Activated B cell treated with CpG ODN at 0.5 μM for 24 hours (primary cell): Measurements from ENCODE around the gene NOP56. TPM values are rescaled to one million over a fixed set of nuclear protein-coding genes. Genes with fewer than 3 reads are reported as not detected.

ENCODE experiments used
- ATAC-seq: fragments of 200-7000 bp; cut with Tn5 transposase; one replicate; pipeline ENCODE4 v1.10.0; 2021; ENCODE audit warnings: low read depth, mild to moderate bottlenecking, moderate library complexity
- CTCF ChIA-PET: fragments of 350-600 bp; sonication (Branson Sonifier 250); formaldehyde crosslinking; loops from one replicate; lab custom pipeline; 2021; ENCODE audit warnings: antibody characterized with exemption; lab: Charles Lee
- POLR2A ChIA-PET: fragments of 350-600 bp; sonication (Branson Sonifier 250); formaldehyde crosslinking; loops from one replicate; lab custom pipeline; 2021; ENCODE audit warnings: antibody characterized with exemption; lab: Charles Lee
- DNase-seq: peaks from one replicate; pipeline ENCODE4 v3.0.0; 2022
- H3K27ac Mint-ChIP-seq: one replicate; pipeline ENCODE4 v1.8.0; 2020; ENCODE audit warnings: mixed read lengths
- H3K27me3 Mint-ChIP-seq: one replicate; pipeline ENCODE4 v1.8.0; 2021; ENCODE audit warnings: mixed read lengths
- H3K36me3 Mint-ChIP-seq: one replicate; pipeline ENCODE4 v1.8.0; 2021; ENCODE audit warnings: low read depth, mixed read lengths
- H3K4me1 Mint-ChIP-seq: one replicate; pipeline ENCODE4 v1.8.0; 2021; ENCODE audit warnings: mixed read lengths
- H3K4me3 Mint-ChIP-seq: one replicate; pipeline ENCODE4 v1.8.0; 2020; ENCODE audit warnings: mild to moderate bottlenecking, mixed read lengths
- H3K9me3 Mint-ChIP-seq: one replicate; pipeline ENCODE4 v1.8.0; 2020; ENCODE audit warnings: mixed read lengths
- intact Hi-C: fragments of 100-400 bp; cut with micrococcal nuclease; formaldehyde crosslinking; loops from one replicate; pipeline ENCODE4 v1.15.1; 2024
- total RNA-seq: library from RNA; stranded (reverse); gene quantifications from 2 replicates; pipeline ENCODE4 v1.2.3, GENCODE V29; 2022
- TF ChIP-seq, protein P1 (sequence below): fragments of 200-600 bp; IDR thresholded peaks from one replicate; pipeline ENCODE4 v1.8.0; 2022; ENCODE audit warnings: antibody characterized with exemption, mild to moderate bottlenecking

The NOP56 gene
- total RNA-seq, 1 donor from 2014 or later, result 327 TPM

DNA sequence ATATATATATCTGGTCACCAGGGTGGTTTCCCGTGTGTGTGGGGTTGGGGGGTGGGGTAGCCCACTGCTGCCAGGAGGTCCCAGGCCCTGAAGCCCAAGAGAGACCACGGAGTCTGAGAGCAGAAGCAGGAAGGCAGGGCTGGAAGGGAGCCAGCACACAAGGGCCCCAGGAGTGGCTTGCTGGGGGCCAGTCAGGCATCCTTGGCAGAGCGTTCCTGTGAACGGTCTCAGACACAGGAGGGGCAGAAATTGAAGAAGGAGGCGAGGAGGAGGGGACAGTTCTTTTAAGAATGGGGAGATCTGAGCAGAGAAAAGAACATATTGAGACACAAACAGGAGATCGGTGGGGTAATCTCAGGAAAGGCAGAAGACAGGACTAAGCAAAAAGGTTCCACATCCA, 38.3 kb downstream of the NOP56 start:
- Mint-ChIP-seq H3K4me1 (peaks cover 13% of the 10 kb centered on the region), H3K36me3 (peaks cover 2% of the 10 kb centered on the region), H3K27me3 (peaks cover 60% of the 10 kb centered on the region), H3K27ac (no peak overlapping the region), H3K4me3 (peak overlapping the region; percentile 84), H3K9me3 (no peaks in the 10 kb centered on the region)
- ChIA-PET POLR2A (no interaction called here), CTCF (no interaction called here)
- TF ChIP-seq, protein P1, sequence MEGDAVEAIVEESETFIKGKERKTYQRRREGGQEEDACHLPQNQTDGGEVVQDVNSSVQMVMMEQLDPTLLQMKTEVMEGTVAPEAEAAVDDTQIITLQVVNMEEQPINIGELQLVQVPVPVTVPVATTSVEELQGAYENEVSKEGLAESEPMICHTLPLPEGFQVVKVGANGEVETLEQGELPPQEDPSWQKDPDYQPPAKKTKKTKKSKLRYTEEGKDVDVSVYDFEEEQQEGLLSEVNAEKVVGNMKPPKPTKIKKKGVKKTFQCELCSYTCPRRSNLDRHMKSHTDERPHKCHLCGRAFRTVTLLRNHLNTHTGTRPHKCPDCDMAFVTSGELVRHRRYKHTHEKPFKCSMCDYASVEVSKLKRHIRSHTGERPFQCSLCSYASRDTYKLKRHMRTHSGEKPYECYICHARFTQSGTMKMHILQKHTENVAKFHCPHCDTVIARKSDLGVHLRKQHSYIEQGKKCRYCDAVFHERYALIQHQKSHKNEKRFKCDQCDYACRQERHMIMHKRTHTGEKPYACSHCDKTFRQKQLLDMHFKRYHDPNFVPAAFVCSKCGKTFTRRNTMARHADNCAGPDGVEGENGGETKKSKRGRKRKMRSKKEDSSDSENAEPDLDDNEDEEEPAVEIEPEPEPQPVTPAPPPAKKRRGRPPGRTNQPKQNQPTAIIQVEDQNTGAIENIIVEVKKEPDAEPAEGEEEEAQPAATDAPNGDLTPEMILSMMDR, result no peak
- DNase-seq (no peak), ATAC-seq (no peak)
- intact Hi-C loops, result loop anchor here (5.0 to 10.0 kb wide), 3 partner anchors 38 to 182 kb away; partner anchors contain the start of genes NOP56, PCED1A, PTPRA and VPS16

DNA sequence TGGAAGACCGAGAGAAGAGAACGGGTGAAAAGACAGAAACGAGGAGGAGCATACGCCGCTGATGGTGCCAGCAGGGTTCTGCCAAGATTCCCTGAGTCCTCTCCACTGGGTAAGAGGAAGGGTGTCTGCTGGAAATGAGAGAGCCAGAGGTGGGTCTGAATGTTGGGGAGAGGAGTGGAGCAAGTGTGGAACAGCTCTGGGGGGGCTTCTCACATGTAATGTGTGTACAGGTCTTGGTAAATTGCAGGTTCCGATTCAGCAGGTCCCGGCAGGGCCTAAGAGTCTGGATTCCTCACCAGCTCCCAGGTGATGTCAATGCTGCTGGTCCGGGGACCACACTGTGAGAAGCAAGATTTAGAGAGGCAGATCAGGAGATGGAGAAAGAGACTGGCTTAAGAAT, 38.7 kb downstream of the NOP56 start:
- TF ChIP-seq, protein P1, result no peak
- ATAC-seq (no peak), DNase-seq (no peak)
- POLR2A ChIA-PET, result no interaction called here
- intact Hi-C loops, result loop anchor here (5.0 to 10.0 kb wide), 3 partner anchors 39 to 181 kb away; partner anchors contain the start of genes NOP56, PCED1A, PTPRA and VPS16
- CTCF ChIA-PET, result no interaction called here
- Mint-ChIP-seq H3K27ac (no peak overlapping the region), H3K9me3 (no peaks in the 10 kb centered on the region), H3K4me1 (peaks cover 13% of the 10 kb centered on the region), H3K27me3 (peaks cover 64% of the 10 kb centered on the region), H3K4me3 (peak overlapping the region; percentile 84), H3K36me3 (peaks cover 2% of the 10 kb centered on the region)

DNA sequence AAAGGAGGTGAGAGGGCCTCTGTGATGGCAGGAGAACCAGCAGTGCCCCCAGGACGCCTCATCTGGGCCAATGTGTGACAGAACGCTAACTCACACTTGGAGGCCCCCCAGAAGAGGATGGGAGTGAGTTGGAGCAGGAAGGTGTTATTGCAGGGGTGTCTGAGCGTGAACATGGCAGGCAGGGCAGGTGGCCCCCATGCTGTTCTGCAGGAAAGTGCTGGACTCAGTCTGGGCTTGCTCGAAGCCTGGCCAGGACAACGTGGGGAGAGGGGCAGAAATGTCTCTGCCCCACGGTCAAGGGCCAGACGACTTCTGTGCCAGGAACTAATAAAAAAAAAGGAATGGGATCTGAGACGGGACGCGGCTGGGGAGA, 39.2 kb downstream of the NOP56 start:
- no peaks in the 10 kb centered on the region for H3K9me3 Mint-ChIP-seq
- ChIA-PET POLR2A (interaction anchor here (1.1 kb wide), 1 partner anchor 27 kb away, joined by 3 read pairs; the partner anchor contains the start of gene IDH3B), CTCF (no interaction called here)
- TF ChIP-seq, protein P1, result no peak
- H3K4me1 Mint-ChIP-seq, result peaks cover 13% of the 10 kb centered on the region
- H3K36me3 Mint-ChIP-seq, result peaks cover 2% of the 10 kb centered on the region
- intact Hi-C loops, result loop anchor here (5.0 to 10.0 kb wide), 3 partner anchors 39 to 181 kb away; partner anchors contain the start of genes NOP56, PCED1A, PTPRA and VPS16
- ATAC-seq (no peak), DNase-seq (no peak)
- peaks cover 64% of the 10 kb centered on the region for H3K27me3 Mint-ChIP-seq
- peak overlapping the region; percentile 84 for H3K4me3 Mint-ChIP-seq
- no peak overlapping the region for H3K27ac Mint-ChIP-seq

DNA sequence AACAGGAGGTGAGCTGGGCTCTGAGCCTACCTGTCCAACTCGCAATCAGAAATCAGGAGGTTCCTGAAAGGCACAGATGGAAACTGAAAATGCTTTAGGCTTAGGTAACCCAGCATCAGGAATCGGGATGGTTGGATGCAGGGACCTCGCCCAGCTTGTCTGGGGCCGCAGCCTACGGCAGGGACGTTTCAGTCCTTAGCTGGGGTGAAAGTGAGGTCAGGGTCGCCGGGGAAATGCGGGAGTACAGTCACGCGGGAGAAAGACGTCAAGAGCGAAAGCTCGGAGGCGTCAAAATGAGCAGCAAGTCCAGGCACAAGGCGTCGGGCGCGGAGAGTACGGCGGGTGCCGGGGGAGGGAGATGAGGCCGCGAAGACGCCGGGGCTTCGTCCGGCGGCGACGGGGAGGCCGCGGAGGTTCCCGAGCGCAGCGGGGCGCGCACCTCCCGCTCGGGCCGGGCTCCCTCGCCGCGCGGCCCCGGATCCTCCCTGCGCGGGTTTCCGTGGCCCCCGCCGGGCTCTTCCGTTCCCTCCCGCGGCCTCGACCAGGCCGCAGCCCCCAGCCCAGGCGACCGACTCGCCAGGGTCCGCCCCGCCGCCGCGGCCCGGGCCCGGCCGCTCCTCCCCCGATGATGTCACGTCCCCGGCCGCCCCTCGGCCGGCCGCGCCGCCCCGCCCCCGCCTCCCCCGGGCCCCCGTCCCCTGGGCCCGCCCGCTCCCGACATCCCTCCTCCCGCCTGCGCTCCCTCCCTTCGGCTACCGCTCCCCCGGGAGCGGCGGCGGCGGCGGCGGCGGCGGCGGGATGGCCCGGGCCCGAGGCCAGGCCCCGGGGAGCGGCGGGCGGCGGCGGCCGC, 39.8 kb downstream of the NOP56 start, which contains the start of gene EBF4:
Gene EBF4, plus strand, starts transcription at position 745 of the 850 bp plus-strand sequence. CDS start 866 bp downstream, outside the sequence.
- Mint-ChIP-seq H3K27me3 (peaks cover 66% of the 10 kb centered on the region), H3K36me3 (peaks cover 2% of the 10 kb centered on the region), H3K9me3 (no peaks in the 10 kb centered on the region), H3K27ac (no peak within 1 kb of the TSS), H3K4me1 (peaks cover 13% of the 10 kb centered on the region), H3K4me3 (peak within 1 kb of the TSS; percentile 84)
- DNase-seq (peak; percentile 23), ATAC-seq (peak; percentile 40)
- TF ChIP-seq, protein P1, result no peak
- ChIA-PET CTCF (no interaction called here), POLR2A (interaction anchor here (1.1 kb wide), 1 partner anchor 28 kb away, joined by 3 read pairs; the partner anchor contains the start of gene IDH3B)
- intact Hi-C loops, result loop anchor here (5.0 to 10.0 kb wide), 3 partner anchors 40 to 180 kb away; partner anchors contain the start of genes NOP56, PCED1A, PTPRA and VPS16

DNA sequence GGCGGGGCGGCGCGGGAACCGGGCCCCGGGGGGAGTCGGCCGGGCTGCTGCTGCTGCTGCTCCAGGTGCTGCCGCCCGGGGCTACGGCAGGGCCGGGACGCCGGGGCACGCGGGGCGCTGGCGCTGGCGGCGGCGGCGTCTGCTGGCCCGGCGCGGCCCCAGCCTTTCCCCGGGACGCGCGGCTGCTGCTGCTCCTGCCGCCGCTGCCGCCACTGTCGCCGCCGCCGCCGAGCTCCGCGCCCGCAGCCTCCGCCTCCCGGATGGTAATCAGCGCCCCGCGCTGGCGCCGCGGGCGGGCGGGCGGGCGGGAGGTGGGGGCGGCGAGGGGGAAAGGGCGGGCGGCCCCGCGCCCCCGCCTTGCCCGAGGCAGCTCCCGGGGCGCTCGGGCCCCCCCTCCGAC, 40.5 kb downstream of the NOP56 start:
- H3K4me1 Mint-ChIP-seq, result peaks cover 13% of the 10 kb centered on the region
- DNase-seq (no peak), ATAC-seq (peak; percentile 22)
- peaks cover 63% of the 10 kb centered on the region for H3K27me3 Mint-ChIP-seq
- ChIA-PET CTCF (no interaction called here), POLR2A (interaction anchor here (1.1 kb wide), 1 partner anchor 29 kb away, joined by 3 read pairs; the partner anchor contains the start of gene IDH3B)
- TF ChIP-seq, protein P1, result no peak
- H3K27ac Mint-ChIP-seq, result no peak overlapping the region
- no peak overlapping the region for H3K4me3 Mint-ChIP-seq
- peaks cover 2% of the 10 kb centered on the region for H3K36me3 Mint-ChIP-seq
- intact Hi-C loops, result loop anchor here (5.0 to 10.0 kb wide), 3 partner anchors 41 to 179 kb away; partner anchors contain the start of genes NOP56, PCED1A, PTPRA and VPS16
- no peaks in the 10 kb centered on the region for H3K9me3 Mint-ChIP-seq
